ENCODE measurements around the gene MEF2A.
A peak's percentile ranks its signal among the peaks of the same experiment; 100 is the strongest.

The MEF2A gene

GRCh38 chr15:99594916-99595315, 29.1 kb downstream of the MEF2A start:
- no peak overlapping the region for H3K4me3 ChIP-seq (ENCODE audit: low read depth, low read length)
- DNase-seq (ENCODE audit: low read depth) = no peak

GRCh38 chr15:99598296-99598695, 32.5 kb downstream of the MEF2A start:
- DNase-seq (ENCODE audit: low read depth) = no peak
- no peak overlapping the region for H3K4me3 ChIP-seq (ENCODE audit: low read depth, low read length)

- no peak for DNase-seq (ENCODE audit: low read depth)
- H3K4me3 ChIP-seq (ENCODE audit: low read depth, low read length) = no peak overlapping the region
Measured at GRCh38 chr15:99603828-99604227, 38.0 kb downstream of the MEF2A start.

GRCh38 chr15:99604865-99605264, 39.1 kb downstream of the MEF2A start:
- no peak for DNase-seq (ENCODE audit: low read depth)
- no peak overlapping the region for H3K4me3 ChIP-seq (ENCODE audit: low read depth, low read length)

GRCh38 chr15:99605490-99605931, 39.7 kb downstream of the MEF2A start:
- no peak for DNase-seq (ENCODE audit: low read depth)
- no peak overlapping the region for H3K4me3 ChIP-seq (ENCODE audit: low read depth, low read length)

GRCh38 chr15:99605990-99606389, 40.2 kb downstream of the MEF2A start:
- no peak overlapping the region for H3K4me3 ChIP-seq (ENCODE audit: low read depth, low read length)
- no peak for DNase-seq (ENCODE audit: low read depth)

- H3K4me3 ChIP-seq (ENCODE audit: low read depth, low read length) = no peak overlapping the region
- DNase-seq (ENCODE audit: low read depth) = no peak
Measured at GRCh38 chr15:99606646-99607045, 40.9 kb downstream of the MEF2A start.

GRCh38 chr15:99613481-99613880, 47.7 kb downstream of the MEF2A start:
- H3K4me3 ChIP-seq (ENCODE audit: low read depth, low read length) = no peak overlapping the region
- no peak for DNase-seq (ENCODE audit: low read depth)

GRCh38 chr15:99613887-99614647, 48.3 kb downstream of the MEF2A start:
- peak; percentile 31 for DNase-seq (ENCODE audit: low read depth)
- H3K4me3 ChIP-seq (ENCODE audit: low read depth, low read length) = no peak overlapping the region

GRCh38 chr15:99614749-99615288, 49.0 kb downstream of the MEF2A start:
- no peak overlapping the region for H3K4me3 ChIP-seq (ENCODE audit: low read depth, low read length)
- DNase-seq (ENCODE audit: low read depth) = no peak

GRCh38 chr15:99615460-99615859, 49.7 kb downstream of the MEF2A start:
- no peak overlapping the region for H3K4me3 ChIP-seq (ENCODE audit: low read depth, low read length)
- no peak for DNase-seq (ENCODE audit: low read depth)

GRCh38 chr15:99616129-99616528, 50.3 kb downstream of the MEF2A start:
- DNase-seq (ENCODE audit: low read depth) = no peak
- no peak overlapping the region for H3K4me3 ChIP-seq (ENCODE audit: low read depth, low read length)

GRCh38 chr15:99616773-99617342, 51.1 kb downstream of the MEF2A start:
- no peak overlapping the region for H3K4me3 ChIP-seq (ENCODE audit: low read depth, low read length)
- no peak for DNase-seq (ENCODE audit: low read depth)

- no peak overlapping the region for H3K4me3 ChIP-seq (ENCODE audit: low read depth, low read length)
- no peak for DNase-seq (ENCODE audit: low read depth)
Measured at GRCh38 chr15:99618941-99619411, 53.2 kb downstream of the MEF2A start.

- DNase-seq (ENCODE audit: low read depth) = no peak
- H3K4me3 ChIP-seq (ENCODE audit: low read depth, low read length) = no peak overlapping the region
Measured at GRCh38 chr15:99619712-99620111, 53.9 kb downstream of the MEF2A start.

GRCh38 chr15:99620178-99620577, 54.4 kb downstream of the MEF2A start:
- no peak overlapping the region for H3K4me3 ChIP-seq (ENCODE audit: low read depth, low read length)
- DNase-seq (ENCODE audit: low read depth) = no peak

GRCh38 chr15:99621767-99622166, 56.0 kb downstream of the MEF2A start:
- no peak for DNase-seq (ENCODE audit: low read depth)
- no peak overlapping the region for H3K4me3 ChIP-seq (ENCODE audit: low read depth, low read length)

GRCh38 chr15:99628374-99629001, 62.7 kb downstream of the MEF2A start:
- H3K4me3 ChIP-seq (ENCODE audit: low read depth, low read length) = no peak overlapping the region
- DNase-seq (ENCODE audit: low read depth) = no peak

- DNase-seq (ENCODE audit: low read depth) = no peak
- no peak overlapping the region for H3K4me3 ChIP-seq (ENCODE audit: low read depth, low read length)
Measured at GRCh38 chr15:99630607-99631131, 64.9 kb downstream of the MEF2A start.

GRCh38 chr15:99631255-99631654, 65.5 kb downstream of the MEF2A start:
- H3K4me3 ChIP-seq (ENCODE audit: low read depth, low read length) = no peak overlapping the region
- no peak for DNase-seq (ENCODE audit: low read depth)
